ENCODE data around the gene AGRN. TPM values are rescaled to one million over a fixed set of nuclear protein-coding genes. Genes with fewer than 3 reads are reported as not detected.
A peak's percentile ranks its signal among the peaks of the same experiment; 100 is the strongest.

Gene AGRN
- total RNA-seq, 1 experiment from 2014 or later: 37.0 TPM

DNA sequence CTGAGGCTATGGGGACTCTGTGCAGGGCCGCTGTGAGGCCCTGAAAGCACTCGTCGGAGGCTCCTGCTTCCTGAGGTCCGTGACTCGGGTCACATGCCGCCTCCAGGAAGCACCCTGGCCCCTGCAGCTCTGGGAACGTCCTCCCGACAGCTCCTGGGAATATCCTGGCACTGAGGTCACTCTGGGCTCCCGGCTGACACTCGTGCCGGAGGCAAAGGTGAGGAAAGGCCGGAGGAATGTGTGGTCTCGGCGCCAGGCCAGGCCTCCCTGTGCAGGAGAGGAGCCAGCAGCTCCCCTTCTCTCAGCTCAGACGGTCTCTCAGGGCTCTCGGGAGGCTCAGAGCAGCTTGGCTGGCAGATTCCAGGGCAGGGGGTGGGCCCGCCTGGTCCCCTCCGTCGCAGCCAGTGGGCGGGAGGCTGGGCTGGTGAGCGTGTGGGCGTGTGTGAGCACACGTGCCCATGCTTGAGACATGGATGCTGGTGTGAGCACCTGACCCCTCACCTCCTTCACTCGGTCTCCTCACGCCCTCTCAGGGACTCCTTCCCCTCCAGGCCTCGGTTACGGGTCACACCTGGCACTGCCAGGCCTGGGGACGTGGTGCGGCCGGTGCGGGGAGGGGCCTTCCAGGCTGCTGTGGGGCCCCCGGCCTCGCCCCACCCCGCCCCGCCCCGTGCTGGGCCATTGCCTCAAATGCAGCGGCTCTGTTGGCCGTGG lies 59.6 kb downstream of the AGRN start:
- DNase-seq (ENCODE audit: low spot score): peak; percentile 98

DNA sequence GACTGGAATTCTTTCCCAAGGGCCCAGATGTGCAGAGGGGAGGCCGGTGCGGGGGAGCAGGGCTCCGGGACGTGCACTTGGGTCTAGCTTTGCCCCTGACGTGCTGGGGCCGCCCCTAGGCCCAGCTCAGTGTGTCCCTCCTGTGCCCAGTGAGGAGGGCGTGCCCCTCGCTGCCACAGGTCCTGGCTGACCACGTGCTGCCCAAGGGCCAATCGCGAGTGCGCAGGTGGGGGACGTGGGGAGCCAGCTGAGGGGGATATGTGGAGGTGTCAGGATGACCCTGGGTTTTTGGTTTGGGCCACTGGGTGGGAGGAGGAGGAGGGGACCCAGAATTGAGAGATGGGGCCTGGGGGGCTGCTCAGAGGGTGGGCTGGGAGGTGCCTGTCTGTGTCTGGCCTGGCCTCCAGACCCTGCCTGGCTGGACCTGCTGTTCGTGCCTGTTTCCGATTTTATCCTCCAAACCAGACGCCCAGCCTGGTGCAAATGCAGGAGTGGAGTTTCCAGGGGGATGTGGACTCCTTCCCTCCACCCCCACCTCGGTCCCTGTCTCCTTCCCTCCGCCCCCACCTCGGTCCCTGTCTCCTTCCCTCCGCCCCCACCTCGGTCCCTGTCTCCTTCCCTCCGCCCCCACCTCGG lies 60.3 kb downstream of the AGRN start:
- peak; percentile 82 for DNase-seq (ENCODE audit: low spot score)

DNA sequence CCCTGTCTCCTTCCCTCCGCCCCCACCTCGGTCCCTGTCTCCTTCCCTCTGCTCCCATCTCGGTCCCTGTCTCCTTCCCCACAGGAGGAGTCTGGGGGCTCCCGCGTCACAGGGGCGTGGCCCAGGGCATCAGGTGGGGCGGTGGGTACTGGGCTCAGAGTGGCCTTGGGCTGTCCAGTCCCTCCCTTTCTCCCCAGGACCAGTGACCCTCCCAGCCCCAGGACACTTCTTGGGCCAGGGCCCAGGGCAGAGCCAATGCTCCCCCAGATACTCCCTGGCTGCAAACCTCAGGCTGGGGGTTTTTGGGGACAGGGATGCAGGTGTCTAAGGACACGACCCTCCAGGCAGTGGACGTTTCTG lies 61.0 kb downstream of the AGRN start:
- no peak for DNase-seq (ENCODE audit: low spot score)

DNA sequence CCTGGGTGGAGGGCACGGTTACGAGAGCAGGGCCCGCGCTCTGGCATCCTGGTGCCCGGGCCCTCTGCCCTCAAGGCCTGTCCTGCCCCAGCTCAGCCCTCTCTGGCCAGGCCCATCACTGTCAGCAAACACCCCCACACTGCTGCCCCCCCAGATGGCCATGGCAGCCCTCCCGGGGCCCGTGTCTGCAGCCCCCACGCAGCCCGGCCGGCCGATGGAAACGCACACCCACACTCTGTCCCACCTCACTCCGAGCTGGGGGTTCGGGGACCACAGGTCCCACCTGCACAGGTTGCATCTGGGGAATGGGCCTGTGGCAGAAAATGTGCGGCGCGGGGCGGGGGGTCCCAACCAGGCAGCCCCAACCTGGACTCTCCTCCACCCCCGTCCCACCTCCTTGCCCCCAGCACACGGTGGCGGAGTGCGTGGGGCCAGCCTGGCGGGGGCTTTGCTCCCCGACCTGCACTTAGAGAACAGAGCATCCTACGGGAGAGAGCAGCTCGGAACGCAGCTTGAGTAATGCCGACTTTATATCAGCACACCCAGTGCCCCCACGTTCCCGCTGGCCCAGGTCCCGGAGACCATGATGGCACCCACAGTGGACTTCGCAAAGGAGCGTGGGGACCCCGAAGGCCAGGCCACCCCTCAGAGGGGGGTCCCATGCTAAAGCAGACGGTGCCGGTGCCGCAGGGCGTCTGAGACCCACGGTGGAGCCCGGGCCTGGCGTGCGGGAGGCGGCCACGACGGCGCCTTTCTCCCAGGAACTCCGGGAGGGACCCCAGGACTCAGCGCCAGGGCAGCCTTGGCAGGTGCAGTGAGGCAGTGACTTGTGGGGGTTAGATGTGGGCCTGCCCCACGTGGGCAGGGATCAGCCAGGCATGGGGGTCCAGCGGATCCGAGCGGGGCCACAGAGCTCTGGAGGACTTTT lies 61.7 kb downstream of the AGRN start:
- no peak for DNase-seq (ENCODE audit: low spot score)

DNA sequence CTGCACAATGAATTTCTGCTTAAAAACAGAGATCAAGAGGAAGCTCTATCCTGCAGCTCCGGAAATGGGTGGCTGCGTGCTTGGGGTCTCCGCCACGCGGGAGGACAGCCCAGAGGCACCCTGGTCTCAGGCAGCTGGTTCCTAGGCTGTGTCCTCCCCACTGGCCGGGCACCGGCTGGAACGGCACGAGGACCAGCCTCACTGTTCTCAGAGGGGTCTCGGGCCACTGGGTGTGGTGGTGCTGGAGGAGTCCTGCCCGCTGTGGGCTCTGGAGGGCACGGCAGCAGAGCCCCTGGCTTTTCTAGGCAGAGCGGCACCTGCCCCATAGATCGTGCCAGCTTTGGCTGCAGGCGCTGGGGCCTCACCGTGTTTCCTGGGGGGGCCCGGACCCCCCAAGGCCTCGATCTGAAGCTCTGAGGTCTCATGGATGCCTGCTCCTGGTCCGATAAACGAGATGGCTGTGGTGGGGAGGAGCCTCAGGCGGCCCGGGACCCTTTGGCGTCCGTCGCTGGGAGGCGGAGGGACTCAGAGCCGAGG lies 62.4 kb downstream of the AGRN start:
- DNase-seq (ENCODE audit: low spot score): no peak

DNA sequence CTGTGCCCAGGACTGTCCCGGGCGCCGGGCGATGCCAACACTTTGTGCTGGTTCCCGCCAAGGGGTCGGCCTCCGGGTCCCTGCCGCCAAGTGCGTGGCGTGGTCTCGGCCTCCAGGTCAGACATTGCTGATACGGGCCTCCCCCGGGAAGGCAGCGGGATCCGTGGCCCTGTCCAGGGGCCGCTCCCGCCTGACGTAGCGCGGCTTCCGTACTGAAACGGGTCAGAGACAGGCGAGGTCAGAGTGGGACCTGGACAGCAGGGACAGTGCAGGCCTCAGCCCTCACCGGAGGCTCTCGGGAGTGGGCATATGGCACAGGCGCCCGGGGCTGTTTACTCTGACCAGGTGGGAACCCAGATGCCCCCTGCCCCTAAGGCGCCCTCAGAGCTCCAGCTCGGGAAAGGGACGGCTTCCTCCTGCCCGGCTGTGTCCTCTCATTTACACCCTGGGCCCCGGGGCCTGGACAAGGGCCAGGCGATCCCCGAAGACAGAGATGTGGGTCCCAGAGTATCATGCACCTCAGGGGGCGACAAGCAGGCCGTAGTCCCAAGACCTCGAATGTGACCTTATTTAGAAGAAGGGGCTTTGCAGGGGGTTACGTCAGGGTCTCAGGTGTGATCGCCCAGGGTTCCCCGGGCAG lies 63.0 kb downstream of the AGRN start:
- DNase-seq (ENCODE audit: low spot score): no peak

DNA sequence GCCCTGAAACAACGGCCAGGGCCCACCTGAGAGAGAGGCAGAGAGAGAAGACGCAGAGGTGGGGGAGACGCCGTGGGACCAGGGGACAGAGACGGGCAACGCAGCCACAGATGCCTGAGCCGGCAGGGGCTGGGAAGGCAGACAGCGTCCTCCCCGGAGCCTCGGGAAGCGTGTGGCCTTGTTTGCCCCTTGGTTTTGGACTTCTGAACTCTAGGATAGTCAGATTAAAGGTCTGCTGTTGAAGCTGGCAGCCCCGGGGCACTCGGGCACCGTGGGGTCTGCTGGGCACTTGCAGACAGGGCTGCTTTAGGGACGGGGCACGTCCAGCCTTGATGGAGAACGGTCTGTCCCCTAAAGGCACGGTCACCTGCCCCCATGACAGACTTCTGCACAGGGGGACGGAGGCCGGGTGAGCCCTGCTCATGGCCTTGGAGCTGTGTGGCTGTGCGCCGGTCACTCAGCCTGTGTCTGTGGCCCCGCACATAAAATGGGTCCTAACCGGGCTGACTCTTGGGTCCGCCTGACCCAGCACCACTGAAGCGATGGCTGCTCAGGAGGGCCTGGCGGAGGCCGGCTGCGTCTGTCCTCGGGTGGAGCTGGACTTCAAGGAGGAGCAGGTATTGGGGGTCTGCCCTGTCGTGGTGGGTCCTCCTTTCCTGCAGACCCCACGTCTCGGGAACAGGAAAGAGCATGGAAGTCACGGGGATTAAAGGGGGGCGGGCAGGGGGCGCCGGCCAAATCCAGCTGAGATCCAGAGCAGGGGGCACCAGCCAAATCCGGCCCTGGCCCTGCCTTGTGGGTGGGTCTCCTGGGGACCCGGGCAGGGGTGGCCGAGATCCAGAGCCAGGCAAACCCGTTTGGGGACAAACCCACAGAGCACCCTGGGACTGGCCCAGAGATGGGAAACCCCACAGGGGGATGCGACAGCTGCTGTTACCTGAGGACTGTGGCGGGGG lies 63.8 kb downstream of the AGRN start:
- no peak for DNase-seq (ENCODE audit: low spot score)

DNA sequence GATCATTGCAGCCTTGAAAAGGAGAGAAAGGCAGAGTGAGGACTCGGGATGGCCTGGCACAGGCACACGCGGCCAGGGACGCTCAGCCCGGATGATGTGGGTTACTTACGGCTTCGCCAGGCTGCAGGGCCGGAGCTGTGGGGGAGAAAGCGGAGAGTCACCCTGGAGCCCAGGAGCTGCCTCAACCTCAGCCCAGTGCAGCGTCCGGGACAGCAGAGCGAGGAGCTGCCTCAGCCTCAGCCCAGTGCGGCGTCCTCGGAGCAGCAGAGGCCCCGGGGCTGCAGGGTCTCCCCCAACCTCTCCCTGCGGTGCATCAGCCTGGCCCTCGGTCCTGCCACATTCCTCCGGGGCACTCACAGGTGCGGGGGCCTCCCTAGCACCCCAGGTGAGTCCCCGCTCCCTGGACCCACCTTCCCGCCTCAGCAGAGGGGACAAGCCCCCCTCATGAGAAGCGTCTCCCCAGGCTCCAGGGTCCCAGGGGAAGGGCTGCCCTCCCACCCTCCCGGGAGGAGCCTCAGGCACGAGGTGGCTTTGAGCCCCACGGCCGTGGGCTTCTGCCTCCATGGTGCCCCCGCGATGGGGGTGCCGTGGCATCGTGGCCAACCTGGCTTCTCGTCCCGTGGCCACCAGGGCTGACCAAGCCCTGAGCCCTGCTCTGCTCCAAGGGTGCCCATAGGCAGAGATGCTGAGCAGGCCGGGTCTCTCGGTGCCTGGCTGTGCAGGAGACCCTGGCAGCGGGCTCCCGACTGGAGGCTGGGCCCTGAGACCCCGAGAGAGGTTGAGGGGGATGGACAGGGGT lies 64.7 kb downstream of the AGRN start:
- DNase-seq (ENCODE audit: low spot score): no peak

DNA sequence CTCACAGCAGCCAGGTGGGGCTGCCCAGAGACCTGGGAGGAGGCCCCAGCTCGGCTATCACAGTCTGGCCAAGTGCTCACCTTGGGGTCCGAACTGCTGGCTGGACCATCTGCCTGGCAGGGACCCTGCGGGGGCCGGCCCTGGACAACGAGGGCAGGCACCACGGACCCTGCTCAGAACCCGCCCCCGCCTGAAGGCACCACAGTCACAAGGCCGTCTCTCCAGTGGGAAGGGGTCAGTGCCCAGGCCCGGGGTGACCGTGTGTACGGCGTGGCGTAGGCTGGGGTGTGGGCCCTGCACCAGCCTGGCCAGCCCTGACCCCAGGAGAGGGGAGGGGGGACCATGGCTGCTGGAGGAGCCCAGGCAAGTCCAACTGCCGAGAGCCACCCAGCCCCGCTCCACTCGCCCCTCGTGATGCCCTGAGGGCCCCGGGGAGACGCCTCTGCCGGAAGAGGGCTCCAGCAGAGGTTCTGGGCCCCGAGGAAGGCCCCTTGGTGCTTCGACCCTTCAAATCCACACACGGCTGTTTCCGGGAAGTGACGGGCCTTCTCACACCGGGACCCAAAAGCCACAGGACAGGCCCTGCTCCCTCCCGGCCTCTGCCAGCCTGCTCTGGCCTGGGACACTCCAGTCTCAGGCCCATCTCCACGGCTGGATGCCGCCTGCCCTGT lies 65.4 kb downstream of the AGRN start:
- DNase-seq (ENCODE audit: low spot score): no peak

- DNase-seq (ENCODE audit: low spot score): no peak
Measured at GRCh38 chr1:1085911-1086841, 66.3 kb downstream of the AGRN start.

GRCh38 chr1:1086911-1087341 lies 67.0 kb downstream of the AGRN start:
- DNase-seq (ENCODE audit: low spot score): no peak

DNA sequence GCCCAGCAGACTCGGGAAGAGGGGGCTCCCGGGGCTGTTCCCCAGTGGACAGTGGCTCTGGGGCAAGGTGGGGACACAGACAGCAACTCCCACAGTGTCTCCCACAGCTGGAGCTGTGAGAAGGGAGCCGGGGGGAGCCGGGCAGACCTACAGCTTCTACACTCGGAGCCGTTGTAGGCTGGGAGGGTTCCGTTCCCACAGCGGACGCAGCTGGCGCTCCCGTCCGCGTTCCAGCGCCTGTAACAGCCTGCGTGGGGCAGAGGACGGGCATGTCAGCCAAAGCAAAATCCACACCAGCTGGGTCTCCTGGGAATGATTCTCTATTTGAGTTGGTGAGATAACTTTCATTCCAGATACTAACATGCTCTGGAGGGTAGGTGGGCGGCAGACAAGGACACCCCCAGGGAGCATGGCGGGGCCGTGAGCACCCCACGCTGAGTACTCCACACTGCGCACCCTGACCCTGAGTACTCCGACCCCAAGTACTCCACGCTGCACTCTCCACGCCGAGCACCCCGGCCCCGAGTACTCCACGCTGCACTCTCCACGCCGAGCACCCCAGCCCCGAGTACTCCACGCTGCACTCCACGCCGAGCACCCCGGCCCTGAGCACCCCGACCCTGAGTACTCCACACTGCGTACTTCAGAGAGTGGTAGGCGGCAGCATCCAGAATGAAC lies 67.6 kb downstream of the AGRN start:
- DNase-seq (ENCODE audit: low spot score): no peak

GRCh38 chr1:1088029-1088800 lies 68.3 kb downstream of the AGRN start:
- no peak for DNase-seq (ENCODE audit: low spot score)

- DNase-seq (ENCODE audit: low spot score): no peak
Measured at GRCh38 chr1:1088801-1089680, 69.1 kb downstream of the AGRN start.

- no peak for DNase-seq (ENCODE audit: low spot score)
Measured at GRCh38 chr1:1089731-1090423, 70.0 kb downstream of the AGRN start.

All from H4 (cell line).